ENCODE data around the gene TINAGL1.

GRCh38 chr1:31570228-31570627, 6.1 kb upstream of the TINAGL1 start:
- TF ChIP-seq NBN (conservative IDR thresholded peaks at IDR 0.05) = no peak
- no peak for TF ChIP-seq ELF1 (CRISPR knock-in tag; IDR thresholded peaks at IDR 0.05)
- TF ChIP-seq ZNF451 (CRISPR knock-in tag; IDR thresholded peaks at IDR 0.05) = no peak
- TF ChIP-seq ZNF580 (CRISPR knock-in tag; IDR thresholded peaks at IDR 0.05; ENCODE audit: borderline replicate concordance, low read depth) = no peak
- TF ChIP-seq ZFP41 (CRISPR knock-in tag; IDR thresholded peaks at IDR 0.05; ENCODE audit: borderline replicate concordance) = no peak
- TF ChIP-seq HMGXB4 (CRISPR knock-in tag; IDR thresholded peaks at IDR 0.05; ENCODE audit: borderline replicate concordance in 1 of 2, low read depth in 1 of 2) = no peak
- no peak for TF ChIP-seq RXRA (CRISPR knock-in tag; IDR thresholded peaks at IDR 0.05)
- TF ChIP-seq ZNF24 (IDR thresholded peaks at IDR 0.05) = no peak

Measured in HepG2 (cell line).